GM19397 (cell line): ENCODE results near the gene PIK3R6.

Source experiments
- ATAC-seq: cut with Tn5 transposase; IDR thresholded peaks from one replicate; pipeline ENCODE4 v1.9.1; 2021; ENCODE audit warnings: mild to moderate bottlenecking, moderate library complexity; ENCODE audit not compliant: unreplicated experiment

The PIK3R6 gene

GRCh38 chr17:8875957-8876356 lies 8.5 kb upstream of the PIK3R6 start:
- ATAC-seq, result no peak

GRCh38 chr17:8875436-8875835 lies 8.0 kb upstream of the PIK3R6 start:
- ATAC-seq, result no peak

GRCh38 chr17:8873801-8874715 lies 6.6 kb upstream of the PIK3R6 start:
- ATAC-seq, result no peak

GRCh38 chr17:8872705-8873435 lies 5.4 kb upstream of the PIK3R6 start:
- no peak for ATAC-seq

DNA sequence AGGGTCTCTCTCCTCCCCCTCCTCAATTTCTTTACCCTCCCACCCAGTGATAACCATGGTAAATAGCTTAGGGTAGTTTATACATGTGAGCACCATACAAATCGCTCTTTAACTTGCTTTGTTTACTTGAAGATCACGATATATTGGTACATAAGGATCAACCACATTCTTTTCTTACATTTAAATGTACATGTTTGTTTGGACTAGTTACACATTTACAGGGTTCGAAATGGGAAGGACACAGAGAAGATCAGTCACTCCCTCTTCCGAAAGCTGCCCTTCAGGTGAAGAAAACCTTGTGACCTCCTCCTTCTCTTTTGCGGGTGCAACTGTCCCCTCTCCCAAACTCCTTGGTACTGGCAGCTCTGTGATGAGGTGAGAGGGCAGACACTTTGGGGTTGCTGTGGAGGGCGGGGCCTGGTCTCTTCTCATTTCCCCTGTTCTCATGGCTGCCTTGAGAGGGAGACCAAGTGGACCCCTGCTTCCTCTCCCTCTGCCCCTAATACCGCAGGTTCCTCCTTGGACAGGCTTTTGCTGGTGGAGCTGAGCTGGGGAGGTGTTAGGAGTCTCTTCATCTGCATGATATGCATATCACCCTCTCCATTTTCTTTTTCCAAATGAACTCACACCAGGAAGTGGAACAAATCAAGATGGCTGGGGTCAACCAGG lies 4.7 kb upstream of the PIK3R6 start:
- ATAC-seq, result no peak

GRCh38 chr17:8871081-8871581 lies 3.7 kb upstream of the PIK3R6 start:
- ATAC-seq, result no peak

DNA sequence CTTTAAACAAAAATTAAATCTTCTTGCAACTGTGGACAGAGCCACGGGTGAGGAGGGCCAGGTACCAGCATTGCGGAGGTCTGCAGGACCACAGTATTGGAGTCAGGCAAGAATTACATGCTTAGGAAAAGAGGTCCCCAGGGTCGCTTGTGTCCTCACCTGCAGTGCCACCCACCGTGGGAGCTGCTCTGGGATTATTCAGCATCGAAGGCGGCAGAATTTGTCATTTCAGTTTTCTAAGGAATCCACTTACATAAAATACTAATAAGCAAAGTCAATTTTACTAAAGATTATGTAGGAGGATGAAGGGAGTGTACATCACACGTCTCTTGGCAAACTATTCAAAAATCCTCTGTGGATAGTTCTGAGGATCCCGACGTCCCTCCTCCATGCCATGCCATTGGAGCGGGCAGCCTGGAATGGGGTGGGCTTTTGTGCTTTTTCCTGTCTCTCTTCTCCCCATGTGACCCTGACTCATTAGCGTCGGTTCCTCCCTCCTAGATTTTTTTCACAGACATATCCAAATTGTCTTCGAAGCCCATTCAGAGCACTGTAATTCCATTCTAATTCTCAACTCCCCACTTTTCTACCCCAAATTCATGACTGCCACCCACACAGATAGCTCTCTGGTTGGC lies 3.0 kb upstream of the PIK3R6 start:
- no peak for ATAC-seq

GRCh38 chr17:8869114-8869815 lies 1.8 kb upstream of the PIK3R6 start:
- ATAC-seq, result no peak

DNA sequence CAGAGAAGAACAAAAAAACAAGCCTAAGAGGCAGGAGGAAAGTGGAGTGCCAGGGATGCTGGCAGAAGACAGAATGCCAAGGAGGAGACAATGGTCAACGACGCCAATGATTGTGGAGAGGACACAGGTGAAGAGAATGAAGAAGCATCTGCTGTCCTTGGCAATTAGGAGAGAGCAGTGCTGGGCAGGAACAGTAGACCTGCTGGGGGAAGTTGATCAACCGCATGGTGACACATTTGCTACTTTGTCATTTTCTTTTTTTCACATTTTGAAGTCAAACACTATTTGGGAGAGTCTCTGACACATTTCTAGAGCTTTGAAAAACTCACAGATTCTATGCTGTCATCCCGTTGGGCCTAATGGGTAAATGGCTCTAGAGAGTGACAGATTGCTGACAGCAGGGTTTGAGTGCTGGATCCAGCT lies 1.1 kb upstream of the PIK3R6 start:
- peak; percentile 49 for ATAC-seq

DNA sequence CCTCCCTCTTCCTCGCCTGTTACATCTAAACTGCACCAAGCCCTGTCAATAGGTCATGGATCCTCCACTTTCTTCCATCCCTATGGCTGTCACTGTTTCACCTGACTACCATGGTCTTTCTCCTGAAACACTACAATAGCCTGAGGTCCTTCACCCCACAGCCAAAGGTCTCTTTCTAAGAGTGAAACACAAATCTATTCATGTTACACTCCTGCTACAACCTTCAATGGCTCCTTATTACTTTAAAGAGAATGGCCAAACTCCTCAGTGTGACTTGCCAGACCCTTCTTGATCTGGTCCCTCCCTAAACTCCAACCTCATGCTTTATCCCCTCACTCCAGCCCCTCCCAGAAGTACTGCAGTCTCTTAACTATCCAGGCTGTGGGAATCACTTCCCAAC lies 618 bp upstream of the PIK3R6 start:
- no peak for ATAC-seq

DNA sequence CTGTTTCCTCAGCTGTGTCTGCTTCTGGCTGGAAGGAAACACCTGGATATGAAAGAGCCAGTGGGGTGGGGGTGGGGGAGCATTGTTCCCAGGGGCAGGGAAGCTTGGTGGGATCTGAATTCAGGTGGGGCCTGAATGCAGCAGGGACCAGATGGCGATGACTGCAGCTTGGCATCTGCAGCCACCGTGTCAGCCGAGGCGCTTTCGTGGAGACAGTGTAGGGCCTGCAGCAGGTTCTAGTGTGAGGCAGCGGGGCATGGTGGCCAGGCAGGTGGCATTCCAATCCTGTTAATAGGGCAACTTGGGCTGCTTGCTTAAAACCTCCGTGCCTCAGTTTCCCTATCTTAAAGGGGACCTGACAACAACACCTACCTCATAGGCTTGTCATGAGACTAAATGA lies 1.7 kb downstream of the PIK3R6 start:
- no peak for ATAC-seq

GRCh38 chr17:8865385-8865784 lies 2.1 kb downstream of the PIK3R6 start:
- ATAC-seq, result no peak

DNA sequence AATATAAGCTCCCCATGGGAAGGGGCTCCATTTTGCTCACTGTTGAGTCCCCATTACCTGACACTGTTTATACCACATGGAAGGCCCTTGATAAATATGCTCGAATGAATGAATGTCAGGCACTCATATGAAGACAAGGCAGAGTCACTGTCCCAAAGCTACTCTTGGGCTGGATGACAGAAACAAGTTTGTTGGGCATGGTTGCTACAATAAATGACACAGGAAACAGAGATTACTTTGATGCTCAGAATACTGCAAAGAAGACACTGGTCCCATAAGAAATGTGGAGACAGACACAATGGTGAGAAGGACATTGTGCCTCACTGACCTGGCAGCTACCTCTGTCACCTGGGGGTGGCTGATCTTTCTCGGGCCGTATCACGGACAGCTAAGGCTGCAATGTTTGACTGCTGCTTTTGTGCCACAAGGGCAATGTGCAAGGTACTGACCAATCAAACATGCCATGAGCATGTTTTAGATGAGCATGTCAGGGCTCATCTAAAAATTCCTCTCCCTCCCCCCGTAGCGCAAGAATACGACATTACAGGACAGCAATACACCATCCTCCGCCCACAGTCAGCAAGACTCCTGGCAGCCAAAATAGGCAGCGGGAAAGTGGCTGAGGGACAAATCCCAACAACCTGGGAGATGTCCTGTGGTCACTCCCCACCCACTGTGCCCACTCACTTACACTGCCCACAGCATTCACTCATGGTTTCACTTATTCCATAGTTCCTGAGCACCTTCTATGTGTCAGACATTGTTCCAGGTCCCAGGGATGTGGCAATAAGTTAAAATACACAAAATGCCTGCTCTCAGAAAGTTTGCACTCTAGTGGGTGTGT lies 5.0 kb downstream of the PIK3R6 start:
- no peak for ATAC-seq

DNA sequence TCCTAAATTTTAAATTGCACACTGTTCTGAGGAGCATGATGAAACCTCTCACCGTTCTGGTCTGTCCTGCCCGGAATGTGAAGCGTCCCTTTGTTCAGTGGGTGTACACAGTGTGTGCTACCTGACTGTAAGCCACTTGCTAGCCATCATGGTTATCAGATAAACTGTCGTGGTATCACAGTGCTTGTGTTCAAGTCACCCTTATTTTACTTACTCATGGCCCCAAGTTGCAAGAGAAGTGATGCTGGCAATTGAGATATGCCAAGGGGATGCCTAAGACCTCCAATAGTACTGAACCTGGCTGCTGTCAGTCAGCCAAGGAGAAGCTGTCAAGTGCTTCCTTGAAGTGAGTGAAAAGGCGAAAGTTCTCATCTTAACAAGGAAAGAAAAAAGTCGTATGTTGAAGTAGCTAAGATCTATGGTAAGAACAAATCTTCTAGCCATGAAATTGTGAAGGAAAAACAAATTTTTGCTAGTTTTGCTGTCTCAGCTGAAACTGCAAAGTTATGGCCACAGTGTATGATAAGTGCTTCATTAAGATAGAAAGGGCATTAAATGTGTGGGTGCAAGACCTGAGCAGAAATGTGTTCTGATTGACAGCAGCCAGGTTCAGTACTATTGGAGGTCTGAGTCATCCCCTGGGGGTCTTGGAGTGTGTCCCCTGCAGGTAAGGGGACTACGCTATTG lies 5.8 kb downstream of the PIK3R6 start:
- no peak for ATAC-seq

- no peak for ATAC-seq
Measured at GRCh38 chr17:8859804-8860430, 7.6 kb downstream of the PIK3R6 start.

- no peak for ATAC-seq
Measured at GRCh38 chr17:8859027-8859803, 8.3 kb downstream of the PIK3R6 start.

GRCh38 chr17:8857919-8858318 lies 9.6 kb downstream of the PIK3R6 start:
- no peak for ATAC-seq
